Right renal cortex interstitium (tissue), 3 donors: ENCODE measurements around the gene SFXN5. TPM values are rescaled to one million over a fixed set of nuclear protein-coding genes. Genes with fewer than 3 reads are reported as not detected.

Source experiments
- DNase-seq, 3 donors: peaks; one replicate each; pipeline ENCODE4 v3.0.0-alpha.2; 2013; ENCODE audit warnings: low read depth in 3 of 3, low spot score in 2 of 3
- polyA plus RNA-seq, 3 donors: library from polyadenylated mRNA; unstranded; fragments of 120-200 nt; gene quantifications; one replicate each; pipeline ENCODE4 v1.2.1, GENCODE V29; 2013; ENCODE audit not compliant: insufficient read length in 3 of 3

SFXN5 gene
- polyA plus RNA-seq, 3 donors: 23.2 to 25.7 (median 23.9) TPM

- DNase-seq: no peak
These were observed 140.1 kb downstream of the SFXN5 start for GRCh38 chr2:72931280-72931910.

- no peak for DNase-seq
These were observed 142.5 kb downstream of the SFXN5 start for GRCh38 chr2:72929010-72929409.

GRCh38 chr2:72927619-72928550 lies 143.6 kb downstream of the SFXN5 start:
- no peak for DNase-seq

- no peak for DNase-seq
These were observed 144.6 kb downstream of the SFXN5 start for GRCh38 chr2:72926811-72927465.

GRCh38 chr2:72926368-72926767 lies 145.1 kb downstream of the SFXN5 start:
- no peak for DNase-seq

- DNase-seq: no peak
These were observed 146.1 kb downstream of the SFXN5 start for GRCh38 chr2:72925328-72925943.

GRCh38 chr2:72924353-72925240 lies 146.9 kb downstream of the SFXN5 start:
- no peak for DNase-seq

- no peak for DNase-seq
These were observed 147.6 kb downstream of the SFXN5 start for GRCh38 chr2:72923833-72924352.

GRCh38 chr2:72921853-72922252 lies 149.7 kb downstream of the SFXN5 start:
- no peak for DNase-seq

- DNase-seq: no peak
These were observed 150.2 kb downstream of the SFXN5 start for GRCh38 chr2:72921088-72921851.

GRCh38 chr2:72920318-72921087 lies 151.0 kb downstream of the SFXN5 start:
- no peak for DNase-seq

GRCh38 chr2:72919414-72920317 lies 151.8 kb downstream of the SFXN5 start:
- no peak for DNase-seq

GRCh38 chr2:72917877-72918553 lies 153.5 kb downstream of the SFXN5 start:
- no peak for DNase-seq

- DNase-seq: no peak
These were observed 154.2 kb downstream of the SFXN5 start, which contains the start of gene EMX1 for GRCh38 chr2:72917138-72917876. TSS of gene EMX1 (plus strand) at chr2:72917519. CDS start at chr2:72917853, 334 bp downstream.

GRCh38 chr2:72916743-72917137 lies 154.8 kb downstream of the SFXN5 start:
- DNase-seq: no peak
